HG03175 (cell line): ENCODE results near the gene ALG12.
A peak's percentile ranks its signal among the peaks of the same experiment; 100 is the strongest.

Experiments
- ATAC-seq: cut with Tn5 transposase; IDR thresholded peaks from one replicate; pipeline ENCODE4 v1.9.1; 2021; ENCODE audit warnings: mild to moderate bottlenecking, moderate library complexity; ENCODE audit not compliant: unreplicated experiment

The ALG12 gene

GRCh38 chr22:49917974-49918910, at the start of gene ALG12, which contains the start of gene CRELD2:
ALG12 (minus strand) TSS chr22:49918438; CDS start chr22:49913765, 4,673 bp downstream.
CRELD2 (plus strand) TSS chr22:49918634; CDS start chr22:49918770, 136 bp downstream.
- ATAC-seq = peak; percentile 88

GRCh38 chr22:49967706-49968208, 49.5 kb upstream of the ALG12 start:
- no peak for ATAC-seq

- no peak for ATAC-seq
These were observed 48.8 kb upstream of the ALG12 start for GRCh38 chr22:49966774-49967705.

- ATAC-seq = no peak
These were observed 48.0 kb upstream of the ALG12 start for GRCh38 chr22:49966041-49966773.

DNA sequence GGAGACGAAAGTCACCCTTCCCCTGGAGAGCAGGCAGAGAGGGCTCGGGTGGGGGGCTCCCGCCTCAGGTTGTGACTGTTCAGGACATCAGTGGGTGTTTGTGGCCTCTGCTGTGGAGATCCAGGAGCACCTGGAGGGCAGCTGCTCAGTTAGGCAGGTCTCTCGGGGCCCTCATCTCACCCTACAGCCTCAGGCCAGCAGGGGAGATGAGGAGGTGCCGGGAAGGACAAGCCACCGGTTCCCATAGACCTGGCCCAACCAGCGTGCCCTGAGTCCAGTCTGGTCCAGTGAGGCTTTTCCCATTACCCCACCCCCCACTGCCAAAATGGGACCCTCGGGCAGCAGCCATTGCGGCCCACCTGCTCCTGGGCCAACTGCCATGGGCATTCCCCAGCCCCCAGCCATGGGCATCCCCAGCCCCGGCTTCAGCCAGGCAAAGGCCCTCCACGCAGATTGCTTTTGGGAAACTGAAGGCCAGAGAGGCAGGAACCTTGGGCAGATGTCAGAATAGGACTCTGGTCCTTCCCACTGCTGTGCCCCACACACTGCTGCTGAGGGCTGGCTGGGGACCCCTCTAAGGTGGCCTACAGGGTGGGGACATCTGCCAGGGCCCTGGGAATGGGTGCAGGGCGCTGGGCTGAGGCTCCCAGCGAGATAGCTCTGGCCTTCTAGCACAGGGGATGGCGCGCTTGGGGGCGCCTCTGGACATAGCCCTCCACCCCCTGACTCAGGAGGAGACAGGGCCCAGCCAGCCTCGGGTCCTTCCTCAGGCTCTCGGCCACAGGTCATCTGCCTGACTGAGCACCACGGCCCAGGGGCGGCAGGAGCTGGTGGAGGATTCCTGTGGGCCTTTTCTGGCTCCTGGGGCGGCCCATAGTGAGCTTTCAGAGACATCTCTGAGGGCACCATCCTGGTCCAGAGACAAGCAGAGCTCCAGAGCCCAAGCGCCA, 47.1 kb upstream of the ALG12 start:
- ATAC-seq = no peak

- no peak for ATAC-seq
These were observed 46.2 kb upstream of the ALG12 start for GRCh38 chr22:49964136-49965090.

DNA sequence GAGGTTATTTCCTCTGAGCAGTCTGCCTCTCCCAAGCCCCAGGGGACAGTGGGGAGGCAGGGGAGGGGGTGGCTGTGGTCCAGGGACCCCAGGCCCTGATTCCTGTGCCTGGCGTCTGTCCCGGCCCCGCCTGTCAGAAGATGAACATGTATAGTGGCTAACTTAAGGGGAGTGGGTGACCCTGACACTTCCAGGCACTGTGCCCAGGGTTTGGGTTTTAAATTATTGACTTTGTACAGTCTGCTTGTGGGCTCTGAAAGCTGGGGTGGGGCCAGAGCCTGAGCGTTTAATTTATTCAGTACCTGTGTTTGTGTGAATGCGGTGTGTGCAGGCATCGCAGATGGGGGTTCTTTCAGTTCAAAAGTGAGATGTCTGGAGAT, 45.4 kb upstream of the ALG12 start:
- ATAC-seq = no peak

- ATAC-seq = no peak
These were observed 44.8 kb upstream of the ALG12 start for GRCh38 chr22:49962751-49963646.

DNA sequence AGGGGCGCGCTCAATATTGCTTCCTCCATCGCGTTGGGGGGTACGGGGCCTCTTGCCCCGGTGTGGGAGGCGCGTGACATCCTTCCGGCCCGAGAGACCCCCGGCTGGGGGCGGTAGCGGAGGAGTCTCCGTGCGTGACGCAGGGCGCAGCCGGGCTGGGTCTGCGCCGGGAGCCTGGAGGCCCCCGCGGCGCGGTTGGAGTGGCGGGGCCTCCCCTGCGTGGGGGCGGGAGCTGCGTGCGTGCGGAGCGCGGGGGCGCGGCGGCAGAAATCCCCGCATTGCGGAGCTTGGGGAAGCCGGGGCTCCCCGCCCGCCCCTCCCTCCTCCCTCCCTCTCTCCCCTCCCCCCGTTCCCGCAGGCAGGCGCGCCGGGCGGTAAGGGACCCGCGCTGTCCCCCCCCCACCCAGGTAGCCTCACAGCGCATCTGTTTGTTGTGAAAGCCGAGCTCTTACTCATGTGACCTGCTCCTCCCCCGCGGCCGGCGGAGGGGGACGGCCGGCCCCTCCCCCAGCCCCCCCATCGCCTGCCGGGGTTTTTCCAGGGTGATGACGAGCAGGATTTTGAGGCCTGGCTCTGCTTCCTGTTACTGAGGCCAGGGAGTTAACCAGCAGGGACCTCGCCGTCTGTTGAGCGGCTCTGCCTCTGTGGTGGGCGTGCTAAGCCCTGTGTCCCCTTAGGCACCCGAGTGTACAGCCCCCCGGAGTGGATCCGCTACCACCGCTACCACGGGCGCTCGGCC, 43.9 kb upstream of the ALG12 start:
- ATAC-seq = no peak

DNA sequence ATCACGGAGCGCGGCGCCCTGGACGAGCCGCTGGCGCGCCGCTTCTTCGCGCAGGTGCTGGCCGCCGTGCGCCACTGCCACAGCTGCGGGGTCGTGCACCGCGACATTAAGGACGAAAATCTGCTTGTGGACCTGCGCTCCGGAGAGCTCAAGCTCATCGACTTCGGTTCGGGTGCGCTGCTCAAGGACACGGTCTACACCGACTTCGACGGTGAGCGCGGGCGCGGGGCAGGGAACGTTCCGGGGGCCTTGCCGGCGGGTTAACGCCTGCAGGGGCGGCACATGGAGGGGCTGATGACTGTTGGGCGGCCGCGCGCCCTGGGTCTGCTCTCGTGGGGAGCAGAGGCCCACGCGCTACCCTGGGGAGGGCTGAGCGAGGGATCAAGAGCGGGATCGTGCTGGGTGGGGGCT, 43.4 kb upstream of the ALG12 start:
- no peak for ATAC-seq

DNA sequence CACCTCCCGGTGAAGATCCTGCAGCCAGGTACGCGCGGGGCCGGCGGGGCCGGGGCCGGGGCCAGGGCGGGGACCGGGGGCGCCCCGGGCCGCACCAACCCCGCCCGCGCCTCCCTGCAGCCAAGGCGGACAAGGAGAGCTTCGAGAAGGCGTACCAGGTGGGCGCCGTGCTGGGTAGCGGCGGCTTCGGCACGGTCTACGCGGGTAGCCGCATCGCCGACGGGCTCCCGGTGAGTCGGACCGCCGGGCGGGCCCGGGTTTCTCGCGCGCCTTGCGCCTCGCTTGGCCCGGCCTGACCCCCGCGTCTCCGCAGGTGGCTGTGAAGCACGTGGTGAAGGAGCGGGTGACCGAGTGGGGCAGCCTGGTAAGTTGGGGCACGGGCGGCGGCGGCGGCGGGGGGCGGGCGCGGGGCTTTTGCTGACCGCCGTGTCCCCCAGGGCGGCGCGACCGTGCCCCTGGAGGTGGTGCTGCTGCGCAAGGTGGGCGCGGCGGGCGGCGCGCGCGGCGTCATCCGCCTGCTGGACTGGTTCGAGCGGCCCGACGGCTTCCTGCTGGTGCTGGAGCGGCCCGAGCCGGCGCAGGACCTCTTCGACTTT, 42.9 kb upstream of the ALG12 start:
- ATAC-seq = no peak

- ATAC-seq = peak; percentile 70
These were observed 42.1 kb upstream of the ALG12 start, which contains the start of gene PIM3 for GRCh38 chr22:49960159-49961004. PIM3 (plus strand) TSS chr22:49960772; CDS start chr22:49960948, 176 bp downstream.

DNA sequence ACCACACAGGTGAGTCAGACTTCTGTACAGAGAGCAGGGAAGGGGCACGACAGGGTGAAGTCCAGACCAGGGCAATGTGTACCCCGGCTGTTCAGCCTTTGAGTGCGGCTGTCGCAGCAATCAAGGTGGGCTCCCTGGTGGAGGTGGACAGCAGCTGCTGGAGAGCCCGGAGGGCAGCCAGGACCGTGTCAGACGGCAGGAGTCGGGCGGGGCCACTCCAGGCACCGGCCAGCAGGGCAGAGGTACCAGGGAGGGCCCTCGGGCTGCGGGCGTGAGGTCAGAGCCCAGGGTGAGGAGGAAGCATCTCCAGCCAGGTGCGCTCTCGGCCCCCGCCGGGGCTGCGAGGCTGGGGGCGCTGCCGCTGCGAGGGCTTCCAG, 41.5 kb upstream of the ALG12 start:
- peak; percentile 13 for ATAC-seq

DNA sequence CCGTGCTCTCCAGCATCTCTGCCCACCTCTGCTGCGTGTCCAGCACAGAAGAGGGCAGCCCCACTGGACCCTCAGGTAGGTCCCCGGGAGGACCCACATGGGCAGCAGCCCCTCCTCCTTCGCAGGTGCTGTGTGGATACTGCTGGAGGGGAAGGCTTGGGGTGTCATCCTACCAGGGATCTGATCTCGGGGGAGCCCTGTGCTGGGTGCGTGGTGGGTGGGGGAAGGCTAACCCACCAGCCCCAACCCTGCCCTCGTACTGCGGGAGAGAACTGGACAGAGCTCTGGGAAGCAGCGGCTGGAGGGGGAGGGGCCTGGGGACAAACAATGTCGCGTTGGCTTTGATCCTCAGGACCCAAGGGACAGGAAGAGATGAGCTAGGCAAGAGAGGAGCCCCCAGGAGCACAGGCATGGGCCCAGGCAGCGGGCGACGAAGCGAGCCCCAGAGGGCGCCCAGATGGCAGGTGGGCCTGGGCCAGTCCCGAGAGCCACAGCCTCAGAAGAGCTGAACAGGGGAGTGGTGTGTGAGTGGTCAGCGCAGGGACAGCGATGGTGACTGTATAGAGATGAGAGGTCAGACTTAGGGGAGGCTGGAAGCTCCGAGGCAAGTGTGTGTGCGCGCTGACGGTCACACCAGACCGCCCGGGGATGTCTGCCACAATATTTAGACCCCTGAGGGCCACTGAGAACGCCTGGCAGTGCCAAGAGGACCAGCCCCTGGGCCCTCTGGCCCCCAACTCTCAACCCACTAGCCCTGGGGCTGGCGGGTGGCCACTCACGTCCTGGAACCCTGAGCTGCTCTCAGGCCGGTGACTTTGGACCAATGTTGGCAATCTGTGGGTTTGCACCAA, 40.9 kb upstream of the ALG12 start:
- no peak for ATAC-seq
